GM10266 (cell line): Measurements from ENCODE around the gene PNMA8B.

ENCODE experiments used
- DNase-seq: peaks from one replicate; pipeline ENCODE4 v3.0.0; 2012; ENCODE audit errors: extremely low spot score
- TF ChIP-seq, protein P1 (sequence below): IDR thresholded peaks from 2 replicates; pipeline ENCODE4 v1.5.1; 2012; ENCODE audit warnings: mild to moderate bottlenecking, low read depth; ENCODE audit not compliant: control insufficient read depth, insufficient read depth; ENCODE audit errors: missing control alignments

The PNMA8B gene

DNA sequence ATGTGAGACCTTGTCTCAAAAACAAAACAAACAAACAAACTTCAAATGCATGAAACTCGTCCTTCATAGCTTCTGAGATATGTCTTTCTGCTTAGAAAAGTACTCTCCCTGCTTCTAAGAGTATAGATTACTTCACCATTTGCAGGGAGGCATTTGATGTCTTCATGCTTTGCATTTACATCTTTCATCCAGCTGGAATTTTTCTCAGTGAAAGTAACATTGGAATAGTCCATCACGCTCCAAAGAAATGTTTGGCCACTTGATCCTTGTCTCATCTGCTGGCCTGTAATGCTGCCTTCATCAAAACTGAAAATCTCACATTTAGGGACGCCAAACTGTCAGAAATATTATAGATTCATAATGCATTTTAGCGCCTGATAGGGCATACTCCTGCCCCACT is 43.5 kb downstream of the PNMA8B start:
- DNase-seq: no peak
- TF ChIP-seq, protein P1, sequence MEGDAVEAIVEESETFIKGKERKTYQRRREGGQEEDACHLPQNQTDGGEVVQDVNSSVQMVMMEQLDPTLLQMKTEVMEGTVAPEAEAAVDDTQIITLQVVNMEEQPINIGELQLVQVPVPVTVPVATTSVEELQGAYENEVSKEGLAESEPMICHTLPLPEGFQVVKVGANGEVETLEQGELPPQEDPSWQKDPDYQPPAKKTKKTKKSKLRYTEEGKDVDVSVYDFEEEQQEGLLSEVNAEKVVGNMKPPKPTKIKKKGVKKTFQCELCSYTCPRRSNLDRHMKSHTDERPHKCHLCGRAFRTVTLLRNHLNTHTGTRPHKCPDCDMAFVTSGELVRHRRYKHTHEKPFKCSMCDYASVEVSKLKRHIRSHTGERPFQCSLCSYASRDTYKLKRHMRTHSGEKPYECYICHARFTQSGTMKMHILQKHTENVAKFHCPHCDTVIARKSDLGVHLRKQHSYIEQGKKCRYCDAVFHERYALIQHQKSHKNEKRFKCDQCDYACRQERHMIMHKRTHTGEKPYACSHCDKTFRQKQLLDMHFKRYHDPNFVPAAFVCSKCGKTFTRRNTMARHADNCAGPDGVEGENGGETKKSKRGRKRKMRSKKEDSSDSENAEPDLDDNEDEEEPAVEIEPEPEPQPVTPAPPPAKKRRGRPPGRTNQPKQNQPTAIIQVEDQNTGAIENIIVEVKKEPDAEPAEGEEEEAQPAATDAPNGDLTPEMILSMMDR: no peak

DNA sequence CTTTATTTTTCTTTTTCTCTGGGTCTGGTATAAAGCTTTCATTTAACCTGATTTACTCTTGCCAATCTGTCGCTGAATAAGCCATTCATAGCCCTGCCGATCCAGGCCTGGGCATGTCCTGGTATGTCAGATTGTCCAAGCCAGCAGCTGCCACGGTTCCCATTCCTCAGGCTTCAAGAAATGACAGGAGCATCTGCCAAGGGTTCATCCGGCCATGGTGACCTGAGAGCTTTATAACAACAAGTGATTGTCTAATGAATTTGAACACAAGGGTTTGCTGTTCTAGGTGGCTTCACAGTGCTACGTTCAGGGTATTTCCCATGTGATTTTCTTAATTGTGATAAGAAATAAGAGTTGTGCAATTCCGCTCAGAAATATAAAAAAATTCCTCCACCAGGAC is 44.3 kb downstream of the PNMA8B start:
- DNase-seq: no peak
- TF ChIP-seq, protein P1: no peak

DNA sequence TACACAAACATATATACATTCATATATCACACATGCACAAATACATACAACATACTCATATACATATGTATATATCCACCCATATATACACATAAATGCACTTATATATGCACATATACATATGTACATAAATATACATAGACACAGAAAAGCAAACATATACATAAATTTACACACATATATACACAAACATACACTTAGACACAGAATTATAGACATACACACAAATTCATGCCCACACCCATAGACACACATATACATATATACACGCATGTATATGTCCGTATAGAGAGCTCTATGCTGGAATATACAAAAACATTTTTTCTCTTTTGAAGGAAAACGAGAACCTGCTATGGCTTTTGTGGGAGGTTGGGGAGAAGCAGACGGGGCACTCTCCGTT is 44.9 kb downstream of the PNMA8B start:
- DNase-seq: no peak

DNA sequence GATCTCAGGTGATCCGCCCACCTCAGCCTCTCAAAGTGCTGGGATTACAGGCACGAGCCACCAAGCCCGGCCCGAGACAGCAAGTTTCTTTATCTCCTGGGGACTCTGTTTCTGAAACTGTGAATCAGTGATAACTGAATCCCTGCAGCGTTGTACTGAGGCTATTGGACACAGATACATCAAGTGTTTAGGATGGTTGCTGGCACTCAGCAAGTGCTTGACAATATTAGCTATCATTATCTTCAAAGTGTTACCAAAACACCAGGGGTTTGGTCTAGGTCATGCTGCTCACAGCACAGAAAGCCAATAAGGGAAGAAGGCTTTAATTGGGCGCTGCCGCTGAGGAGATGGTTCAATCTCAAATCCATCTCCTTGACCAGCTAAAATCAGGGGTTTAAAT is 46.4 kb downstream of the PNMA8B start:
- no peak for DNase-seq
- TF ChIP-seq, protein P1: no peak

More for the DNA sequence above, 44.9 kb downstream of the PNMA8B start:
- TF ChIP-seq, protein P1: no peak

DNA sequence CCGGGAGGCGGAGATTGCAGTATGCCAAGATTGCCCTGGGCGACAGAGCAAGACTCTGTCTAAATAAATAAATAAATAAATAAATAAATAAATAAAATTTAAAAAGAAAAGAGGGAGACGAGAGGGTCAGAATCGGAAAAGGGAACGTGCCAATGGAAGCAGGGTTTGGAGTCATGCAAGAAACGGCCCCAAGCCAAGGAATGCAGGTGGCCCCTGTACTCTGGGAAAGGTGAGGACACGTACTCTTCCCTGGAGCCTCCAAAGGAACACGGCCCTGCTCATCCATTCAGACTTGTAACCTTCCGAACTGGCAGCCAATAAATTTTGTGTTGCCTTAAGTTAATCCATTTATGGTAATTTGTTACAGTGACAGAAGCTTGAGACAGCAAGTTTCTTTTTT is 47.1 kb downstream of the PNMA8B start:
- TF ChIP-seq, protein P1: no peak
- DNase-seq: no peak

DNA sequence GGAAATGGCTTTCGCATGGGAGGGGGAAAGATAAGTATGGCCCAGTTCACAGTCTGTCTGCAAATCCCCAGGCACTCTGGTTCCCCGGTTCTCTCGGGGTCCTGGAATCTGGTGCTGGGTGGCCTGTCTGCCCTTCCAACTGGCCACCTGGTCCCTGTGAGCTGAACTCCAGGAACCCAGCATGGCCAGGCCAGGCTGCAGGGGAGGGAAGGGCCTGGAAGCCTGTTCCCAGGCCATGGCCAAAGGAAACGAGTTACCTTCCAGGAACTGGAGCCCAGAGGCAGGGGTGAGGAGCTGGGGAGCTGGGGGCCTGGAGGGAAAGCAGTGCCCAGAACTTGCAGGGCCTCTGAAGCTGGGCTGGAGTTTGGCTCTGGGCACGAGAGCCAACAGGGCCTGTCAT is 47.8 kb downstream of the PNMA8B start:
- no peak for DNase-seq
- TF ChIP-seq, protein P1: no peak

DNA sequence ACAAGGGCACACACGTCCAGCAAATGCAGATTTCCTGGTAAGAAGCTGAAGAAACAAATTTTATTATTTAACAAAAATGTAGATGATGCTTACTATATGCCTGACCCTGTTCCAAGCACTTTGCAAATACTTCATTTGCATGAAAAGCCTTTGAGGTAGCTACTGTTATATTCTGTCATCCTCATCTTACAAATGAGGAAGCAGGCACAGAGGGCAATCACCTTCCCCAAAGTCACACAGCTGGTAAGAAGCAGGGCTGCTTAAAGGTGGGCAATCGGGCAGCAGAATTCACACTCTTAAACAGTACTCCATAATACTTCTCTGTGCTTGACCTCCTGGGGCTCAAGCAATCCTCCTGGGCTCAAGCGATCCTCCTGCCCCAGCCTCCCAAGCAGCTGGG is 48.7 kb downstream of the PNMA8B start:
- TF ChIP-seq, protein P1: no peak
- DNase-seq: no peak

DNA sequence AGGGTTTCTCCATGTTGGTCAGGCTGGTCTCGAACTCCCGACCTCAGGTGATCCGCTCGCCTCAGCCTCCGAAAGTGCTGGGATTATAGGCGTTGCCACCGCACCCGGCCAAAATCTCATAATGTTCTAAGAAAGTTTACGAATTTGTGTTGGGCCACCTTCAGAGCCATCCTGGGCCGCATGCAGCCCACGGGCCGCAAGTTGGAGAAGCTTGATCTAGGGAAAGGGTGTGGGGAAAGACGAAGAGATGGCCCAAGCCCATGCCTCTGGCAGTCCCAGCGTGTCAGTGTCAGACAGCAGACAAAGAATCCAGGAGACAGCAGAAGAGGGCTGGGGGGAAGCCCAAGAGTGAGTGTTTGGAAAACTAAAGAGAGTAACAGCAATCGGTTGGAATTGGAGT is 49.6 kb downstream of the PNMA8B start:
- TF ChIP-seq, protein P1: no peak

More for the DNA sequence above, 49.6 kb downstream of the PNMA8B start:
- no peak for DNase-seq
